Measurements from ENCODE around the gene JARID2. TPM values are rescaled to one million over a fixed set of nuclear protein-coding genes. Genes with fewer than 3 reads are reported as not detected.

The JARID2 gene
- total and polyA plus RNA-seq, 9 of the 15 experiments (the other 6 are each of a cell fraction or from before 2014, with no cell fraction given), result 5.0 to 29.0 (median 15.6) TPM

- POLR2A ChIA-PET, result interaction anchor here (0.6 to 1.1 kb wide), 3 partner anchors 66 to 1214 kb away, joined by 3 to 4 read pairs (median 4); no protein-coding TSS in a partner anchor
These were observed 189.6 kb downstream of the JARID2 start for GRCh38 chr6:15435468-15435867.

GRCh38 chr6:15436451-15436850 lies 190.6 kb downstream of the JARID2 start:
- peaks cover 9 to 34% of the 10 kb centered on the region in 2 experiments for H3K4me1 ChIP-seq (replicated peaks in 1 of 2; ENCODE audit: control insufficient read depth in 2 of 2, insufficient read depth in 2 of 2, low read length in 2 of 2)
- H2AFZ ChIP-seq (ENCODE audit: low read depth, low read length), result no peak overlapping the region
- in situ Hi-C loops (cut with MboI) (no loop called here), intact Hi-C loops (cut with micrococcal nuclease) (no loop called here)
- H3K9ac ChIP-seq (ENCODE audit: insufficient read depth in 1 of 2, low read depth in 2 of 2, low read length in 2 of 2), result no peak overlapping the region
- no peaks in the 10 kb centered on the region for H3K9me3 ChIP-seq (replicated peaks; ENCODE audit: control insufficient read depth, insufficient read depth, low read depth, low read length)
- no peak overlapping the region for H3K27ac ChIP-seq (ENCODE audit: extremely low read depth, low read depth, low read length)
- peaks cover 50% of the 10 kb centered on the region for H4K20me1 ChIP-seq (replicated peaks; ENCODE audit: control insufficient read depth, insufficient read depth, low read length)
- POLR2A ChIA-PET, result interaction anchor here (0.6 kb wide), 1 partner anchor 60 kb away, joined by 3 read pairs; no protein-coding TSS in a partner anchor
- ATAC-seq (no peak), DNase-seq (ENCODE audit: extremely low read depth in 1 of 4, low spot score in 3 of 4) (no peak), FAIRE-seq (no peak)
- peaks cover 91% of the 10 kb centered on the region for H3K79me2 ChIP-seq (ENCODE audit: control insufficient read depth, insufficient read depth, low read length)
- TF ChIP-seq RCOR1 (IDR thresholded peaks at IDR 0.05; ENCODE audit: borderline replicate concordance in 1 of 2, low read depth in 2 of 2, low read length in 2 of 2) (no peak), FOXA3 (CRISPR knock-in tag; conservative IDR thresholded peaks at IDR 0.05 in 1 of 2, IDR thresholded peaks at IDR 0.05 in 1 of 2) (no peak), ZFP91 (CRISPR knock-in tag; IDR thresholded peaks at IDR 0.05) (peak; percentile 71; the same call in 1 of the 2 replicates)
- CTCF ChIA-PET (ENCODE audit: low intra/inter-chr PET ratio), result no interaction called here
- no peaks in the 10 kb centered on the region for H3K9me1 ChIP-seq (ENCODE audit: control insufficient read depth, insufficient read depth, low read length)
- no peaks in the 10 kb centered on the region for H3K36me3 ChIP-seq (ENCODE audit: control insufficient read depth, insufficient read depth, low read length)
- 48% methylated on average over 3 of the region's 3 CpGs for WGBS (ENCODE audit: insufficient coverage, low coverage, missing lambda C conversion rate)
- H3K4me3 ChIP-seq, result no peak overlapping the region
- no TSS peak for BruUV-seq (replicated peaks)
- H3K27me3 ChIP-seq (ENCODE audit: control insufficient read depth in 2 of 2, insufficient read depth in 2 of 2, low read length in 2 of 2), result no peaks in the 10 kb centered on the region
- no peak overlapping the region for H3K4me2 ChIP-seq (ENCODE audit: insufficient read depth, low read length)

More at GRCh38 chr6:15435468-15435867, 189.6 kb downstream of the JARID2 start:
- no peak overlapping the region for H3K9ac ChIP-seq (ENCODE audit: insufficient read depth in 1 of 2, low read depth in 2 of 2, low read length in 2 of 2)
- peaks cover 40% of the 10 kb centered on the region for H4K20me1 ChIP-seq (replicated peaks; ENCODE audit: control insufficient read depth, insufficient read depth, low read length)
- no peaks in the 10 kb centered on the region for H3K9me3 ChIP-seq (replicated peaks; ENCODE audit: control insufficient read depth, insufficient read depth, low read depth, low read length)
- no peak for TF ChIP-seq NR2C1 (IDR thresholded peaks at IDR 0.05)
- no peak for TF ChIP-seq NR2C1 (tag; IDR thresholded peaks at IDR 0.05)
- H3K4me1 ChIP-seq (replicated peaks in 1 of 2; ENCODE audit: control insufficient read depth in 2 of 2, insufficient read depth in 2 of 2, low read length in 2 of 2), result peaks cover 9 to 30% of the 10 kb centered on the region in 2 experiments
- ATAC-seq (no peak), DNase-seq (ENCODE audit: extremely low read depth in 1 of 4, low spot score in 3 of 4) (no peak), FAIRE-seq (no peak)
- H3K27ac ChIP-seq (ENCODE audit: extremely low read depth, low read depth, low read length), result no peak overlapping the region
- H3K79me2 ChIP-seq (ENCODE audit: control insufficient read depth, insufficient read depth, low read length), result peaks cover 90% of the 10 kb centered on the region
- no TSS peak for BruUV-seq (replicated peaks)
- CTCF ChIA-PET (ENCODE audit: low intra/inter-chr PET ratio), result no interaction called here
- no peak overlapping the region for H3K4me3 ChIP-seq
- H3K4me2 ChIP-seq (ENCODE audit: insufficient read depth, low read length), result no peak overlapping the region
- intact Hi-C loops (cut with micrococcal nuclease), result no loop called here
- H3K27me3 ChIP-seq (ENCODE audit: control insufficient read depth in 2 of 2, insufficient read depth in 2 of 2, low read length in 2 of 2), result no peaks in the 10 kb centered on the region
- in situ Hi-C loops (cut with MboI), result no loop called here
- 23% methylated on average over 1 of the region's 1 CpG for WGBS (ENCODE audit: insufficient coverage, low coverage, missing lambda C conversion rate)
- no peaks in the 10 kb centered on the region for H3K9me1 ChIP-seq (ENCODE audit: control insufficient read depth, insufficient read depth, low read length)
- H3K36me3 ChIP-seq (ENCODE audit: control insufficient read depth, insufficient read depth, low read length), result no peaks in the 10 kb centered on the region
- H2AFZ ChIP-seq (ENCODE audit: low read depth, low read length), result no peak overlapping the region

All from K562 (cell line).